HepG2 (cell line): ENCODE results near the gene ZBTB37. TPM values are rescaled to one million over a fixed set of nuclear protein-coding genes. Genes with fewer than 3 reads are reported as not detected.

Experiments used
- DDIT3 ChIP-seq: sonication (generic); formaldehyde crosslinking; IDR thresholded peaks from 2 replicates; pipeline ENCODE4 v1.4.0; 2020; ENCODE audit warnings: mild to moderate bottlenecking, missing genetic modification reagents
- HMG20A ChIP-seq: IDR thresholded peaks from 2 replicates; pipeline ENCODE4 v1.6.1; 2016; ENCODE audit warnings: borderline replicate concordance
- HNF1A ChIP-seq, 2 experiments: sonication (generic) in 1 of 2; formaldehyde crosslinking in 1 of 2; IDR thresholded peaks; 2 replicates each; pipeline versions ENCODE4 v1.4.0 to v1.6.1; 2016 to 2020; ENCODE audit warnings: borderline replicate concordance in 1 of 2, low read depth in 1 of 2, mild to moderate bottlenecking in 1 of 2, missing genetic modification reagents in 1 of 2
- HNF4A ChIP-seq: sonication (generic); formaldehyde crosslinking; IDR thresholded peaks from 2 replicates; pipeline ENCODE4 v1.4.0; 2020; ENCODE audit warnings: missing genetic modification reagents
- HNRNPUL1 ChIP-seq: fragments of 200-400 bp; formaldehyde crosslinking; IDR thresholded peaks from 2 replicates; pipeline ENCODE4 v1.6.1; 2017; ENCODE audit warnings: low read depth, mild to moderate bottlenecking, low read length, moderate library complexity
- KDM5A ChIP-seq: fragments of 200-600 bp; sonication (generic); IDR thresholded peaks from 2 replicates; pipeline ENCODE4 v1.7.0; 2018; ENCODE audit warnings: antibody characterized with exemption, mild to moderate bottlenecking, low read length, borderline replicate concordance
- NFE2L2 ChIP-seq: fragments of 150-350 bp; IDR thresholded peaks from 2 replicates; pipeline ENCODE4 v1.6.1; 2014; ENCODE audit warnings: low read length
- POGK ChIP-seq: sonication (generic); formaldehyde crosslinking; conservative IDR thresholded peaks from 2 replicates; pipeline ENCODE4 v1.8.0; 2022; ENCODE audit warnings: mild to moderate bottlenecking, moderate library complexity, missing genetic modification reagents
- POGZ ChIP-seq: sonication (generic); formaldehyde crosslinking; IDR thresholded peaks from 2 replicates; pipeline ENCODE4 v1.4.0; 2020; ENCODE audit warnings: mild to moderate bottlenecking, missing genetic modification reagents
- PPARG ChIP-seq: conservative IDR thresholded peaks from 2 replicates; pipeline ENCODE4 v1.6.1; 2016; ENCODE audit warnings: missing biosample characterization, missing genetic modification reagents
- RBFOX2 ChIP-seq: fragments of 200-400 bp; formaldehyde crosslinking; IDR thresholded peaks from 2 replicates; pipeline ENCODE4 v1.6.1; 2017; ENCODE audit warnings: low read depth, mild to moderate bottlenecking, low read length
- STAG1 ChIP-seq: sonication (generic); formaldehyde crosslinking; IDR thresholded peaks from 2 replicates; pipeline ENCODE4 v1.4.0; 2020; ENCODE audit warnings: missing genetic modification reagents
- ZFP91 ChIP-seq: sonication (generic); formaldehyde crosslinking; IDR thresholded peaks from 2 replicates; pipeline ENCODE4 v1.9.0; 2022; ENCODE audit warnings: missing genetic modification reagents, mild to moderate bottlenecking, borderline replicate concordance
- ZNF264 ChIP-seq: sonication (generic); formaldehyde crosslinking; IDR thresholded peaks from 2 replicates; pipeline ENCODE4 v1.4.0; 2020; ENCODE audit warnings: missing genetic modification reagents
- ZNF30 ChIP-seq: sonication (generic); formaldehyde crosslinking; IDR thresholded peaks from 2 replicates; pipeline ENCODE4 v1.5.0; 2020; ENCODE audit warnings: mild to moderate bottlenecking, missing genetic modification reagents
- ZNF644 ChIP-seq: IDR thresholded peaks from 2 replicates; pipeline ENCODE4 v1.6.1; 2016; ENCODE audit warnings: low read depth
- ZNF761 ChIP-seq: sonication (generic); formaldehyde crosslinking; conservative IDR thresholded peaks from 2 replicates; pipeline ENCODE4 v1.4.0; 2020; ENCODE audit warnings: mild to moderate bottlenecking, missing genetic modification reagents
- polyA plus RNA-seq, 8 experiments: library from polyadenylated mRNA; depleted of rRNA in 3 of 8; stranded (reverse) in 7 of 8; unstranded in 1 of 8; fragments of >200 nt; fragmentation: Illumina TruSeq in 4 of 8; extraction: Trizol in 4 of 8; gene quantifications; 2 replicates each; pipeline versions ENCODE4 v1.2.1 to v1.2.3, GENCODE V29; 2011 to 2016; ENCODE audit warnings: low read depth in 4 of 8, missing spikeins in 1 of 8, mixed read lengths in 1 of 8; ENCODE audit not compliant: insufficient read depth in 1 of 8
- total RNA-seq, 5 experiments: library from RNA; depleted of rRNA; stranded (reverse); fragments of >200 nt; fragmentation: Illumina TruSeq; extraction: Trizol; gene quantifications; 2 replicates each; pipeline ENCODE4 v1.2.3, GENCODE V29; 2016; ENCODE audit warnings: low read depth in 1 of 5
- TF ChIP-seq, protein P1 (sequence below): sonication (generic); formaldehyde crosslinking; IDR thresholded peaks from 2 replicates; pipeline ENCODE4 v1.5.1; 2020; ENCODE audit warnings: mild to moderate bottlenecking, moderate library complexity, missing genetic modification reagents

Gene ZBTB37
- total and polyA plus RNA-seq, 2 of the 13 experiments (the other 11 are each of a cell fraction or from before 2014, with no cell fraction given) = 2.6 to 7.7 TPM

DNA sequence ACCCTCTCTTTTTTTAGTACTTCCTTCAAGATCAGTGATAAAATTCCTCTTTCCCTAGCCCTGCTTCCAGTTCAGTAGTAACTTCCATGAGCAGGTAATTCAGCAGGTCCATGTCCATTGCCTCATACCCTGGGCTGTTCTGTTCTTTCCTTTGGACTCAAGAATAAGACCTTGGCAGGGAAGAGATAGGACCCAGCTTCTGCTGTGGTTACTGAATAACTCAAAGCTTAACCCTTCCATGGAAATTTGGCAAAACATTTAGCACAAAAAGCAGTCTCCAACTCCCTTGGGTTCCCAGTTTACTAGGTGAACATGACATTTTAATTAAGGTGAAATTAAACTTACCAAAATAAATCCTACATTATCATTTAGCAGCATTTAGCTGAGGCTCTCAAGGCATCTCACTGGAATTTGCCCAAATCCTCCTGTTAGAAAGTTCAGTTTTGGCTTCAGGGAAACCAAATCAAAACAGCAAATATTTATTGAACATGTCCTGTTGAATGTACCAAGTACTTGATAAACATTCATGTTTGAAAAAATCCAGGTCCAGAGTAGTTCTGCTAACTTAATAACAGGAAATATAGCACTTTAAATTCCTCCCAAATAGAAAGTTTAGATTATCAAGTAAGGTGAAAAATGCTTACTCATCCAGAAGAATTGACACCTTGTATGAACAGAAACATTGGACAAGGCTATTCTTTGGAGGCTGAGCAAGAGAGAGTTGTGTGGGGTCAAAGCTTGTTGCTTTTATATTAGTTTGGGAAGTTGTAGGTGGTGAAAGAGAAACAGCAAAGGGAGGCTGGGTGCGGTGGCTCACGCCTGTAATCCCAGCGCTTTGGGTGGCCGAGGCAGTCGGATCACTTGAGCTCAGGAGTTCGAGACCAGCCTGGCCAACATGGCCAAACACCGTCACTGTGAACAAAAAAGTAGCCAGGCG lies 57.4 kb downstream of the ZBTB37 start (continued):
- TF ChIP-seq HNF1A (IDR thresholded peaks at IDR 0.05; ENCODE audit: low read depth) = peak; percentile 90
- TF ChIP-seq HNF1A (CRISPR knock-in tag; IDR thresholded peaks at IDR 0.05; ENCODE audit: borderline replicate concordance) = peak; percentile 88; the same call in 1 of the 2 replicates
- peak; percentile 43; the same call in 1 of the 2 replicates for TF ChIP-seq ZNF264 (CRISPR knock-in tag)
- no peak for TF ChIP-seq KDM5A
- TF ChIP-seq ZNF30 (CRISPR knock-in tag) = no peak
- TF ChIP-seq PPARG (CRISPR knock-in tag) = 0 out of 2 replicates have a peak, but pooled peaks have one; percentile 19
- TF ChIP-seq STAG1 = peak; percentile 17; the same call in 1 of the 2 replicates
- TF ChIP-seq, protein P1, sequence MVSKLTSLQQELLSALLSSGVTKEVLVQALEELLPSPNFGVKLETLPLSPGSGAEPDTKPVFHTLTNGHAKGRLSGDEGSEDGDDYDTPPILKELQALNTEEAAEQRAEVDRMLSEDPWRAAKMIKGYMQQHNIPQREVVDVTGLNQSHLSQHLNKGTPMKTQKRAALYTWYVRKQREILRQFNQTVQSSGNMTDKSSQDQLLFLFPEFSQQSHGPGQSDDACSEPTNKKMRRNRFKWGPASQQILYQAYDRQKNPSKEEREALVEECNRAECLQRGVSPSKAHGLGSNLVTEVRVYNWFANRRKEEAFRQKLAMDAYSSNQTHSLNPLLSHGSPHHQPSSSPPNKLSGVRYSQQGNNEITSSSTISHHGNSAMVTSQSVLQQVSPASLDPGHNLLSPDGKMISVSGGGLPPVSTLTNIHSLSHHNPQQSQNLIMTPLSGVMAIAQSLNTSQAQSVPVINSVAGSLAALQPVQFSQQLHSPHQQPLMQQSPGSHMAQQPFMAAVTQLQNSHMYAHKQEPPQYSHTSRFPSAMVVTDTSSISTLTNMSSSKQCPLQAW (CRISPR knock-in tag) = peak; percentile 46; the same call in 1 of the 2 replicates
- peak; percentile 31; the same call in 1 of the 2 replicates for TF ChIP-seq POGZ (CRISPR knock-in tag)
- TF ChIP-seq DDIT3 (CRISPR knock-in tag) = no peak
- peak; percentile 59; the same call in 1 of the 2 replicates for TF ChIP-seq NFE2L2
- TF ChIP-seq HMG20A (CRISPR knock-in tag) = no peak
- TF ChIP-seq POGK (CRISPR knock-in tag) = peak; percentile 46; the same call in 1 of the 2 replicates
- TF ChIP-seq RBFOX2 = 0 out of 2 replicates have a peak, but pooled peaks have one; percentile 28
- TF ChIP-seq HNRNPUL1 = peak; percentile 72; the same call in 1 of the 2 replicates
- 0 out of 2 replicates have a peak, but pooled peaks have one; percentile 30 for TF ChIP-seq ZNF761 (CRISPR knock-in tag)
- TF ChIP-seq HNF4A (CRISPR knock-in tag) = peak; percentile 81
- TF ChIP-seq ZNF644 = 0 out of 2 replicates have a peak, but pooled peaks have one; percentile 48
- TF ChIP-seq ZFP91 (CRISPR knock-in tag) = 0 out of 2 replicates have a peak, but pooled peaks have one; percentile 23
